Measurements from ENCODE around the gene IGSF9. TPM values are rescaled to one million over a fixed set of nuclear protein-coding genes. Genes with fewer than 3 reads are reported as not detected.
A peak's percentile ranks its signal among the peaks of the same experiment; 100 is the strongest.

Gene IGSF9
- total and polyA plus RNA-seq, 2 of the 13 experiments (the other 11 are each of a cell fraction or from before 2014, with no cell fraction given), result 0.03 TPM; not detected in 1

DNA sequence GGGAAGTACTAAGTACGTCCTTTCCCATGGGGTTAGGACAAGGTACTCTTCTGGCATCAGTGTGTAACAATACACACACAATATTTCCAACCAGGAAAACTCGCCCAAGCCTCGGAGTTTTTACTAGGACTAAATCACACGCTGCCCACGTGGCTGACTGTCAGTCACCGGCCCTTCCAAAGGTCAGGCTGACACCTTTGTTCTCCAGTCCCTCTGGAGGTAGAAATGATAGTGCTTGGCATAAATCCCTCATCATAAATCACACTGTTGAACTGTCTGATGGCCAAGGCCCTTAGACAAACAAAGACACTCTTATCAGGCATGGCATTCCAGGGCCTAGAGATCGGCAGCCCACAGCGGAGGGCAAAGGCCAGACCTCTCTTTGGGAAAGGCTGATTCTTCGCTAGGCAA lies 25.5 kb upstream of the IGSF9 start (continued):
- TF ChIP-seq, protein P1, sequence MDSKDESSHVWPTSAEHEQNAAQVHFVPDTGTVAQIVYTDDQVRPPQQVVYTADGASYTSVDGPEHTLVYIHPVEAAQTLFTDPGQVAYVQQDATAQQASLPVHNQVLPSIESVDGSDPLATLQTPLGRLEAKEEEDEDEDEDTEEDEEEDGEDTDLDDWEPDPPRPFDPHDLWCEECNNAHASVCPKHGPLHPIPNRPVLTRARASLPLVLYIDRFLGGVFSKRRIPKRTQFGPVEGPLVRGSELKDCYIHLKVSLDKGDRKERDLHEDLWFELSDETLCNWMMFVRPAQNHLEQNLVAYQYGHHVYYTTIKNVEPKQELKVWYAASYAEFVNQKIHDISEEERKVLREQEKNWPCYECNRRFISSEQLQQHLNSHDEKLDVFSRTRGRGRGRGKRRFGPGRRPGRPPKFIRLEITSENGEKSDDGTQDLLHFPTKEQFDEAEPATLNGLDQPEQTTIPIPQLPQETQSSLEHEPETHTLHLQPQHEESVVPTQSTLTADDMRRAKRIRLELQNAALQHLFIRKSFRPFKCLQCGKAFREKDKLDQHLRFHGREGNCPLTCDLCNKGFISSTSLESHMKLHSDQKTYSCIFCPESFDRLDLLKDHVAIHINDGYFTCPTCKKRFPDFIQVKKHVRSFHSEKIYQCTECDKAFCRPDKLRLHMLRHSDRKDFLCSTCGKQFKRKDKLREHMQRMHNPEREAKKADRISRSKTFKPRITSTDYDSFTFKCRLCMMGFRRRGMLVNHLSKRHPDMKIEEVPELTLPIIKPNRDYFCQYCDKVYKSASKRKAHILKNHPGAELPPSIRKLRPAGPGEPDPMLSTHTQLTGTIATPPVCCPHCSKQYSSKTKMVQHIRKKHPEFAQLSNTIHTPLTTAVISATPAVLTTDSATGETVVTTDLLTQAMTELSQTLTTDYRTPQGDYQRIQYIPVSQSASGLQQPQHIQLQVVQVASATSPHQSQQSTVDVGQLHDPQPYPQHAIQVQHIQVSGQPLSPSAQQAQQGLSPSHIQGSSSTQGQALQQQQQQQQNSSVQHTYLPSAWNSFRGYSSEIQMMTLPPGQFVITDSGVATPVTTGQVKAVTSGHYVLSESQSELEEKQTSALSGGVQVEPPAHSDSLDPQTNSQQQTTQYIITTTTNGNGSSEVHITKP (CRISPR knock-in tag; IDR thresholded peaks at IDR 0.05; ENCODE audit: low read depth), result peak; percentile 57; the same call in 1 of the 2 replicates
- no peak; the same call in 1 of the 2 replicates for TF ChIP-seq SNAPC2 (CRISPR knock-in tag; IDR thresholded peaks at IDR 0.05)
- no peak for TF ChIP-seq DR1 (CRISPR knock-in tag; IDR thresholded peaks at IDR 0.05)
- TF ChIP-seq KDM3A (CRISPR knock-in tag; IDR thresholded peaks at IDR 0.05; ENCODE audit: low read depth), result no peak
- no peak for TF ChIP-seq ZNF460 (CRISPR knock-in tag; IDR thresholded peaks at IDR 0.05; ENCODE audit: borderline replicate concordance)
- no peak for TF ChIP-seq ZNF33B (CRISPR knock-in tag; IDR thresholded peaks at IDR 0.05)
- TF ChIP-seq, protein P2, sequence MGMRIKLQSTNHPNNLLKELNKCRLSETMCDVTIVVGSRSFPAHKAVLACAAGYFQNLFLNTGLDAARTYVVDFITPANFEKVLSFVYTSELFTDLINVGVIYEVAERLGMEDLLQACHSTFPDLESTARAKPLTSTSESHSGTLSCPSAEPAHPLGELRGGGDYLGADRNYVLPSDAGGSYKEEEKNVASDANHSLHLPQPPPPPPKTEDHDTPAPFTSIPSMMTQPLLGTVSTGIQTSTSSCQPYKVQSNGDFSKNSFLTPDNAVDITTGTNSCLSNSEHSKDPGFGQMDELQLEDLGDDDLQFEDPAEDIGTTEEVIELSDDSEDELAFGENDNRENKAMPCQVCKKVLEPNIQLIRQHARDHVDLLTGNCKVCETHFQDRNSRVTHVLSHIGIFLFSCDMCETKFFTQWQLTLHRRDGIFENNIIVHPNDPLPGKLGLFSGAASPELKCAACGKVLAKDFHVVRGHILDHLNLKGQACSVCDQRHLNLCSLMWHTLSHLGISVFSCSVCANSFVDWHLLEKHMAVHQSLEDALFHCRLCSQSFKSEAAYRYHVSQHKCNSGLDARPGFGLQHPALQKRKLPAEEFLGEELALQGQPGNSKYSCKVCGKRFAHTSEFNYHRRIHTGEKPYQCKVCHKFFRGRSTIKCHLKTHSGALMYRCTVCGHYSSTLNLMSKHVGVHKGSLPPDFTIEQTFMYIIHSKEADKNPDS (CRISPR knock-in tag; IDR thresholded peaks at IDR 0.05), result 0 out of 2 replicates have a peak, but pooled peaks have one; percentile 32
- TF ChIP-seq MYNN (CRISPR knock-in tag; IDR thresholded peaks at IDR 0.05; ENCODE audit: low read depth), result no peak
- peak; percentile 98 for TF ChIP-seq SALL1 (CRISPR knock-in tag; IDR thresholded peaks at IDR 0.05)
- peak; percentile 75; the same call in 1 of the 2 replicates for TF ChIP-seq ZSCAN9 (CRISPR knock-in tag; IDR thresholded peaks at IDR 0.05; ENCODE audit: borderline replicate concordance)
- peak; percentile 45; the same call in 1 of the 2 replicates for TF ChIP-seq ZNF607 (CRISPR knock-in tag; IDR thresholded peaks at IDR 0.05; ENCODE audit: borderline replicate concordance)
- TF ChIP-seq, protein P3, sequence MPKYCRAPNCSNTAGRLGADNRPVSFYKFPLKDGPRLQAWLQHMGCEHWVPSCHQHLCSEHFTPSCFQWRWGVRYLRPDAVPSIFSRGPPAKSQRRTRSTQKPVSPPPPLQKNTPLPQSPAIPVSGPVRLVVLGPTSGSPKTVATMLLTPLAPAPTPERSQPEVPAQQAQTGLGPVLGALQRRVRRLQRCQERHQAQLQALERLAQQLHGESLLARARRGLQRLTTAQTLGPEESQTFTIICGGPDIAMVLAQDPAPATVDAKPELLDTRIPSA (CRISPR knock-in tag; IDR thresholded peaks at IDR 0.05; ENCODE audit: borderline replicate concordance), result no peak
- TF ChIP-seq, protein P4, sequence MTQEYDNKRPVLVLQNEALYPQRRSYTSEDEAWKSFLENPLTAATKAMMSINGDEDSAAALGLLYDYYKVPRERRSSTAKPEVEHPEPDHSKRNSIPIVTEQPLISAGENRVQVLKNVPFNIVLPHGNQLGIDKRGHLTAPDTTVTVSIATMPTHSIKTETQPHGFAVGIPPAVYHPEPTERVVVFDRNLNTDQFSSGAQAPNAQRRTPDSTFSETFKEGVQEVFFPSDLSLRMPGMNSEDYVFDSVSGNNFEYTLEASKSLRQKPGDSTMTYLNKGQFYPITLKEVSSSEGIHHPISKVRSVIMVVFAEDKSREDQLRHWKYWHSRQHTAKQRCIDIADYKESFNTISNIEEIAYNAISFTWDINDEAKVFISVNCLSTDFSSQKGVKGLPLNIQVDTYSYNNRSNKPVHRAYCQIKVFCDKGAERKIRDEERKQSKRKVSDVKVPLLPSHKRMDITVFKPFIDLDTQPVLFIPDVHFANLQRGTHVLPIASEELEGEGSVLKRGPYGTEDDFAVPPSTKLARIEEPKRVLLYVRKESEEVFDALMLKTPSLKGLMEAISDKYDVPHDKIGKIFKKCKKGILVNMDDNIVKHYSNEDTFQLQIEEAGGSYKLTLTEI (CRISPR knock-in tag; conservative IDR thresholded peaks at IDR 0.05), result no peak
- TF ChIP-seq, protein P5, sequence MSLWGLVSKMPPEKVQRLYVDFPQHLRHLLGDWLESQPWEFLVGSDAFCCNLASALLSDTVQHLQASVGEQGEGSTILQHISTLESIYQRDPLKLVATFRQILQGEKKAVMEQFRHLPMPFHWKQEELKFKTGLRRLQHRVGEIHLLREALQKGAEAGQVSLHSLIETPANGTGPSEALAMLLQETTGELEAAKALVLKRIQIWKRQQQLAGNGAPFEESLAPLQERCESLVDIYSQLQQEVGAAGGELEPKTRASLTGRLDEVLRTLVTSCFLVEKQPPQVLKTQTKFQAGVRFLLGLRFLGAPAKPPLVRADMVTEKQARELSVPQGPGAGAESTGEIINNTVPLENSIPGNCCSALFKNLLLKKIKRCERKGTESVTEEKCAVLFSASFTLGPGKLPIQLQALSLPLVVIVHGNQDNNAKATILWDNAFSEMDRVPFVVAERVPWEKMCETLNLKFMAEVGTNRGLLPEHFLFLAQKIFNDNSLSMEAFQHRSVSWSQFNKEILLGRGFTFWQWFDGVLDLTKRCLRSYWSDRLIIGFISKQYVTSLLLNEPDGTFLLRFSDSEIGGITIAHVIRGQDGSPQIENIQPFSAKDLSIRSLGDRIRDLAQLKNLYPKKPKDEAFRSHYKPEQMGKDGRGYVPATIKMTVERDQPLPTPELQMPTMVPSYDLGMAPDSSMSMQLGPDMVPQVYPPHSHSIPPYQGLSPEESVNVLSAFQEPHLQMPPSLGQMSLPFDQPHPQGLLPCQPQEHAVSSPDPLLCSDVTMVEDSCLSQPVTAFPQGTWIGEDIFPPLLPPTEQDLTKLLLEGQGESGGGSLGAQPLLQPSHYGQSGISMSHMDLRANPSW (CRISPR knock-in tag; IDR thresholded peaks at IDR 0.05; ENCODE audit: borderline replicate concordance), result no peak
- no peak for TF ChIP-seq HHEX (CRISPR knock-in tag; IDR thresholded peaks at IDR 0.05)
- peak; percentile 97 for TF ChIP-seq GFI1 (CRISPR knock-in tag; IDR thresholded peaks at IDR 0.05; ENCODE audit: borderline replicate concordance)
- TF ChIP-seq ZFP90 (CRISPR knock-in tag; IDR thresholded peaks at IDR 0.05; ENCODE audit: borderline replicate concordance), result no peak
- TF ChIP-seq CCDC6 (CRISPR knock-in tag; IDR thresholded peaks at IDR 0.05), result no peak
- no peak for TF ChIP-seq STAT5B (CRISPR knock-in tag; IDR thresholded peaks at IDR 0.05)
